Measurements from ENCODE around the gene PCLO. TPM values are rescaled to one million over a fixed set of nuclear protein-coding genes. Genes with fewer than 3 reads are reported as not detected.

Gene PCLO
- total RNA-seq, 3 donors from 2014 or later, result 5.5 to 16.5 (median 7.1) TPM

DNA sequence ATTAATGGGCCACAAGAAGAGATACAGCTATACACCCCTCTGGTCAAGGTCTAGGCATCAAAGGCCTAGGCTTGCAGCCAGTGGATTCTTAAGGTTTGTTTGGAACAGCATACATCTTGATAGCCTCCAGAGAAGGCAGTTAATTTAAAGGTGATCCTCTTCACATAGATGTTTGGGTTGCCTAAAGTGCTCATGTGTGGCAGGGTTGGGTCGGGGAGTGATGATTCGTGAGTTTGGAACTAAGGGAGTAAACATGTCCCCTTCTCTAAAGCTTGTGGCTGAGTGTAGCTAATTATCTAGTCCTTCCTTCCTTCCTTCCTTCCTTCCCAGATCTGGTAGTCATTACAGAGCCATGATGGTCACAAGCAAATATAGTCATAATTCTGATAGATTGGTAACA is 12.4 kb downstream of the PCLO start:
- TF ChIP-seq, protein P1, sequence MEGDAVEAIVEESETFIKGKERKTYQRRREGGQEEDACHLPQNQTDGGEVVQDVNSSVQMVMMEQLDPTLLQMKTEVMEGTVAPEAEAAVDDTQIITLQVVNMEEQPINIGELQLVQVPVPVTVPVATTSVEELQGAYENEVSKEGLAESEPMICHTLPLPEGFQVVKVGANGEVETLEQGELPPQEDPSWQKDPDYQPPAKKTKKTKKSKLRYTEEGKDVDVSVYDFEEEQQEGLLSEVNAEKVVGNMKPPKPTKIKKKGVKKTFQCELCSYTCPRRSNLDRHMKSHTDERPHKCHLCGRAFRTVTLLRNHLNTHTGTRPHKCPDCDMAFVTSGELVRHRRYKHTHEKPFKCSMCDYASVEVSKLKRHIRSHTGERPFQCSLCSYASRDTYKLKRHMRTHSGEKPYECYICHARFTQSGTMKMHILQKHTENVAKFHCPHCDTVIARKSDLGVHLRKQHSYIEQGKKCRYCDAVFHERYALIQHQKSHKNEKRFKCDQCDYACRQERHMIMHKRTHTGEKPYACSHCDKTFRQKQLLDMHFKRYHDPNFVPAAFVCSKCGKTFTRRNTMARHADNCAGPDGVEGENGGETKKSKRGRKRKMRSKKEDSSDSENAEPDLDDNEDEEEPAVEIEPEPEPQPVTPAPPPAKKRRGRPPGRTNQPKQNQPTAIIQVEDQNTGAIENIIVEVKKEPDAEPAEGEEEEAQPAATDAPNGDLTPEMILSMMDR (IDR thresholded peaks at IDR 0.05), result no peak
- no peak for ATAC-seq
- intact Hi-C loops (cut with DNase I, micrococcal nuclease), result no loop called here

DNA sequence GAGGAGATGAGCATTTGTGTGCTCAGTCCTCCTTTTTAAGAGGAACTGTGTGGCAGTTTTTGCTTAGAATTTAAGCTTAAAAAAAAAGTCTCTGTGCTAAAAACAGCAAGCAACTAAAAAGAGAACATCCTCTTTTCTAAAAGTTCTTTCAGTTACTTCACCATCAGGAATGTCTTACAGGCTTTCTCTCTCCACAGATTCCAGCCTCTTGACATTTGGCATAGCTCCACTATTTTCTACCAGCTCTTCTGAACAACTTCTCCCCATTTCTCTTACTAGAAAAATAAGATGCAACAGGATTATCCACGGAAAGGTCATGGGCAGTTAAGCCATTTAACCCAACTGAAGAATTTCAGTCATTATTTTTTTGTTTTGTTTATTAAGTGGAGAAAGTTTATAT is 13.2 kb downstream of the PCLO start:
- H3K4me1 ChIP-seq (ENCODE audit: low read depth), result no peaks in the 10 kb centered on the region
- TF ChIP-seq, protein P1 (IDR thresholded peaks at IDR 0.05), result no peak
- H3K36me3 ChIP-seq (ENCODE audit: low read depth), result no peaks in the 10 kb centered on the region
- H3K9me3 ChIP-seq, result no peaks in the 10 kb centered on the region
- ATAC-seq (no peak), DNase-seq (no peak)
- intact Hi-C loops (cut with DNase I, micrococcal nuclease), result no loop called here
- no peak overlapping the region for H3K4me3 ChIP-seq

More for the DNA sequence above, 12.4 kb downstream of the PCLO start:
- no peaks in the 10 kb centered on the region for H3K36me3 ChIP-seq (ENCODE audit: low read depth)
- H3K4me3 ChIP-seq, result no peak overlapping the region
- no peaks in the 10 kb centered on the region for H3K9me3 ChIP-seq
- no peak for DNase-seq
- no peaks in the 10 kb centered on the region for H3K4me1 ChIP-seq (ENCODE audit: low read depth)

DNA sequence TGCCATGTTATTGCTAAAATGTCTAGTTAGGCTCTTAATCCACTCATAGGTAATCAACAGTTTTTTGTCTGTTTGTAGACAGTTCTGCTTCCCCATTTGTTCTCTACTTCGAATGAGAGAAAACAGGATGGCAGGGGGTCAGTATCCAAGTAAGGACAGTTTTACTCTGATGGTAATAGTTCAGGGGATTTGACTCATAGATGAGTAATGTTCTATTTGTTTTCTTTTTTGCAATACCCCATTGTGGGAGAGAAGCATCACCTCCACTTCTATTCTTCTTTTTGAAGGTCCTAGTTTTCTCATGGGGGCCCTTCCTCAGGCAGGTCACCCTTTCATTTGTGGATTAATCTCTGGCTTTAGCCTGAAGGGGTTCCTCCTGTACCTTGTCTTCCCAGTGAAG is 13.9 kb downstream of the PCLO start:
- no peak overlapping the region for H3K4me3 ChIP-seq
- intact Hi-C loops (cut with DNase I, micrococcal nuclease), result no loop called here
- ATAC-seq, result no peak

DNA sequence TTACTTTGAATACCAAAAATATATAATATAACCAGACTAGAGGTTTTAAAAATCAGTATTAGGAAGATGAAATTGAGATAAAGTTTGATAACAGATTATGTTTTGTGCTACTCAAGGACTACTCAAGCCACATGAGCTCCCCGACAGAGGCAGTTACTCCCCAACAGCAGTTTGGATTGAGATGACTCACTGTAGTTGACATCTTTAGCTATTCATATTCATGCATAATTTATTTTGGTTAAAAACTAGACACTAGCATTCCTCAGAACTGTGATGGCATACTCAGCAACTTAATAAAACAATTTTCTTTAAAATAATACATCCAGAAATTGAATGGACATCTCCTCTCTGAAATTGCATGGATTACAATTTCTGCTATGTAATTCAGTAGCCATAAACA is 19.6 kb downstream of the PCLO start:
- intact Hi-C loops (cut with DNase I, micrococcal nuclease), result no loop called here
- DNase-seq (no peak), ATAC-seq (no peak)
- no peaks in the 10 kb centered on the region for H3K4me1 ChIP-seq (ENCODE audit: low read depth)
- no peaks in the 10 kb centered on the region for H3K36me3 ChIP-seq (ENCODE audit: low read depth)
- H3K9me3 ChIP-seq, result no peaks in the 10 kb centered on the region
- H3K4me3 ChIP-seq, result no peak overlapping the region
- TF ChIP-seq, protein P1 (IDR thresholded peaks at IDR 0.05), result no peak

More for the DNA sequence above, 13.9 kb downstream of the PCLO start:
- no peak for DNase-seq
- H3K36me3 ChIP-seq (ENCODE audit: low read depth), result no peaks in the 10 kb centered on the region
- no peaks in the 10 kb centered on the region for H3K4me1 ChIP-seq (ENCODE audit: low read depth)
- TF ChIP-seq, protein P1 (IDR thresholded peaks at IDR 0.05), result no peak
- no peaks in the 10 kb centered on the region for H3K9me3 ChIP-seq

DNA sequence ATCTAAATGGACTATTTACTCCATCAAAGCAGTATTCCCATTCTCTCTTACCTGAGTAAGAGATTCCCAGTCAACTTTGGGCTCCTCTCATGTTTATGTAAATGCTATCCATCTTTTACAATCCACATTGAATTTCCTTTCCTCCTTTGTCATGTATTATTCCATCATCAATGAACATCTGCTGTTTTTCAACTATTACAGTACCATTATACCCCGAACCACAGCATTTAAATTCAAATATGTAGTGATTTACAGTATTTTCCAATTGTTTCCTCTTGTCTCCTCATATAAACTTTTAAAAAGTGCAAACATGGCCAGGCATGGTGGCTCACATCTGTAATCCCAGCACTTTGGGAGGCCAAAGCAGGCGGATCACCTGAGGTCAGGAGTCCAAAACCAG is 20.3 kb downstream of the PCLO start:
- no peak overlapping the region for H3K4me3 ChIP-seq
- no peak for ATAC-seq
- TF ChIP-seq, protein P1 (IDR thresholded peaks at IDR 0.05), result no peak
- intact Hi-C loops (cut with DNase I, micrococcal nuclease), result no loop called here
- no peaks in the 10 kb centered on the region for H3K9me3 ChIP-seq
- no peak for DNase-seq
- H3K4me1 ChIP-seq (ENCODE audit: low read depth), result no peaks in the 10 kb centered on the region
- no peaks in the 10 kb centered on the region for H3K36me3 ChIP-seq (ENCODE audit: low read depth)

DNA sequence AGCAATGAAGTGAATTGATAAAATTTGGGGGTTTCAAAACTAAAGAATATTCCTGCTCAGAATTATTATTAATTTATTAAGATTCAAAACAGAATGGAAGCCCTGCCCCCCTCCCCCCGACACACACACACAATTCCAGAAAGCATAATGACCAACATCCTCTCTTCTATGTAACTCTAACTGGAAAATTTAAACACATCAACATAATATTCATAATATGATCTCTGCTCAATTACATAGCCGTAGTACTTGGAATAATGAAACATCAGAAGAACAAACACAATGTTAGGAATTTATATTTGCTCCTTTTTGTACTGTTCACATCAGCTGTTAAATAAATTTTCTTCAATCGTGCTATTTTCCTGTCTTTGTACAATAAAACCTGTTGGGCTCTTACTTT is 20.8 kb downstream of the PCLO start:
- Histone ChIP-seq H3K4me3 (no peak overlapping the region), H3K4me1 (ENCODE audit: low read depth) (no peaks in the 10 kb centered on the region), H3K9me3 (no peaks in the 10 kb centered on the region), H3K36me3 (ENCODE audit: low read depth) (no peaks in the 10 kb centered on the region)
- DNase-seq (no peak), ATAC-seq (no peak)
- intact Hi-C loops (cut with DNase I, micrococcal nuclease), result no loop called here
- TF ChIP-seq, protein P1 (IDR thresholded peaks at IDR 0.05), result no peak
